Activated naive CD4-positive, alpha-beta T cell (primary cell): Measurements from ENCODE around the gene ADH1C.
"Not testable (repeated sequence)": the region's sequence is repeated elsewhere in the genome, so short reads cannot be mapped to it uniquely, and the experiment has no call there.

ENCODE experiments used
- DNase-seq, 4 experiments: peaks; one replicate each; lab custom pipeline; 2025; lab: John Stamatoyannopoulos, UW

Gene ADH1C

DNA sequence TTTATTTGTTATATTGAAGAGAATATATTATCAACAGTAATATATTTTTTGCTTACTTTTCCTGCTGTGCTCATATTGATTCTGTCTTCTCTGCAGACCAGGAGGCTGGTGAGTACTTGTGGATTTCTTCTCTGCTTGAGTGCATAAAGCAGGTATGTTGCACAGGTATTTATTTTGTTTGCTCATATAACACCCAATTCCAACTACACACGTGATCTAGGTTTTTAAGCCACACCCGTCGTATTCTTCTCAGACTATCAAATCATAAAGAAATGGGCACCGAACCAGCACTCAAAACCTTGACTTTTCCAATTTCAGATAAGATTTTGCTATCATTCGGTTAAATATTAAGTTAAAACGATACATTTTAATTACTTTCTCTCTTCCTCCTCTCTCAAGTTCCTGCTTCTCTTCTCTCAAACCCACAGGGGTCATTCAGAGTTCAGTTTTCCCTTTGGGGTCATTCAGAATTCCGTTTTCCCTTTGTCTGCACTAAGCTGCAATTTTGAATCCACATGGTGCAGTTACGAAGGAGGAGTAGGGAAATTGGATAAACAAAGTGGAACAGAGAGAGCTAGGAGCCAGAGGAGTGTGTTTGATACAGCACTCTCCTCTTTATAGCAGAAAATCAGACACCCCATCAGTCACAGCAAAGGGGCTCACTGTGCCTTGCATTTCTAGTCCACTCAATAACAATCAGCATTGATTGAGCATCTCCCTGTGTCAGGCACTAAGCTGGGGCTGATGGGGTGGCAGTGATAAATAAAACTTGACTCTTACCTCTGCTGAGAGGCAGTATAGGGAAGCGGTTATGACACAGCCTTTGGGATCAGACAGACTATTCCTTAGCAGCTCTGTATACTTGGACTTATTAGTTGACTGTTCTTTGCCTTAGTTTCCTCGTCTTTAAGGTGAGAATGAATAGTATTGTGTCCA lies at the start of gene ADH1C:
Gene ADH1C (minus strand): TSS at position 145 of the 936 bp plus-strand sequence. CDS start 71 bp downstream, at position 74.
- no peak for DNase-seq

GRCh38 chr4:99400831-99401230 lies 48.3 kb upstream of the ADH1C start:
- no peak for DNase-seq

- no peak for DNase-seq
These were observed 46.5 kb upstream of the ADH1C start for GRCh38 chr4:99399017-99399416.

DNA sequence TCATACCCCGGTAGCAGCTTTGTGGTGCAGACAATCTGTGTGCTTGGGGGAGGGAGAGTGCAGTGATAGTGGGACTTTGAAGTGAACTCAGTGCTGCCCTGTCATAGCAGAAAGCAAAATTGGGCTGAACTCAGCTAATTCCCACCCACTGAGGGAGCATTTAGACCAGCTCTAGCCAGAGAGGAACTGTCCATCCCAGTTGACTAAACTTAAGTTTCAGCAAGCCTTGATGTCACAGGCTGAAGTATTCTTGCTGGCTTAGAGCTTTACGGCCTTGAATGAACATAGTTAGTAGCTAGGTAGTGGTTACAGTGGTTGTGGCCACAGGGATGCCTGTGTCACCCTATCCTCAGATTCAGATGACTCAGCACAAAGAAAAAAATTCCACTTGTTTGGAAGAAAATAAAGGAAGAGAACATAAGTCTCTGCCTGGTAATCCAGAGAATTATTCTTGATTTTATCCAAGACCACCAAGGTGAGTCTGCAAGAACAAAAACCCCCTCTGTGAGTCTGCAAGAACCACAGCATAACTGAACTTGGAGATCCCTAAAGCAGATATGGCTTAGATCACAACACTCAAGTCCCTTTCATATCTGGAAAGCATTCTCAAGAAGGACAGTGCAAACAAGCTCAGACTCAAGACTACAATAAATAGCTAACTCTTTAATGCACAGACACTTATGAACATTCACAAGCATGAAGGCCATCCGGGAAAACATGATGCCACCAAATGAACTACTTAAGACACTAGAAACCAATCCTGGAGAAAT lies 43.2 kb upstream of the ADH1C start:
- no peak for DNase-seq

GRCh38 chr4:99394896-99395295 lies 42.4 kb upstream of the ADH1C start:
- no peak for DNase-seq

- DNase-seq = no peak
These were observed 37.5 kb upstream of the ADH1C start for GRCh38 chr4:99390055-99390454.

DNA sequence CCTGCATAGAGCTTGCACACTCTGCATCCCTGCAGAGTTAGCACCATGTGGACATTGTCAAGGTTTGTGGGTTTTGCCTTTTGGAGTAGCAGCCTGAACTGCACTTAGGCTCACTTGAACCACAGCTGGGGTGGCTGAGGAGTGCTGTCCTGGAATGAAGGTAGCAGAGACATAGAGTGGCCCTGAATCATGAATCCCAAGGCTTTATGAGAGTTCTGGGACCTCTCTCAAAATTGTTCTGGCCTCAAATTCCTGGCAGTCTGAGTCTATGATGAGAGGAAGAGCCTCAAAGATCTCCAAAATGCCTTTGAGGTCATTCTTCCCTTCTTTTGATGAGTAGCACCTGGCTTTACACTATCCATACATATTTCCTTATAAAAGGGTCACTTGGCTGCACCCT lies 37.1 kb upstream of the ADH1C start:
- no peak for DNase-seq

GRCh38 chr4:99383833-99384392 lies 31.4 kb upstream of the ADH1C start:
- no peak for DNase-seq

DNA sequence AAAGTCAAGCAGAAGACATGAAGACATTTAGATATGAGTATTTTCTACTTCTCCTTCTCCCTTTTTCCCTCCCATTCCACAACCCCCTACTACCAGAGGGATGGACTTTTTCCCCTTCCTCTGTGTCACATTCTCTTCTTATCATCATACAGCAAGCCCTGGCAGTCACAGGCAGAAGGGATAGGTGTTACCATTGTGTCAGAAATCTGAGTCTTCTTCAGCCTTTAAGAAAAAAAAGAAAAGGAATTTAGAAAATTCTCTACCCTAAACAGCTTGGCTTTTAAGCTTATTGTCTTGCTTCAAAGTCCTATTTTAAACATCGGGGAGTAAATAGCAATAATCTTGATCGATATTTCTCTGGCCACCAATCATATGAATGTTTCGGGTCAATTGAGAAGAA lies 30.9 kb upstream of the ADH1C start:
- DNase-seq = no peak

DNA sequence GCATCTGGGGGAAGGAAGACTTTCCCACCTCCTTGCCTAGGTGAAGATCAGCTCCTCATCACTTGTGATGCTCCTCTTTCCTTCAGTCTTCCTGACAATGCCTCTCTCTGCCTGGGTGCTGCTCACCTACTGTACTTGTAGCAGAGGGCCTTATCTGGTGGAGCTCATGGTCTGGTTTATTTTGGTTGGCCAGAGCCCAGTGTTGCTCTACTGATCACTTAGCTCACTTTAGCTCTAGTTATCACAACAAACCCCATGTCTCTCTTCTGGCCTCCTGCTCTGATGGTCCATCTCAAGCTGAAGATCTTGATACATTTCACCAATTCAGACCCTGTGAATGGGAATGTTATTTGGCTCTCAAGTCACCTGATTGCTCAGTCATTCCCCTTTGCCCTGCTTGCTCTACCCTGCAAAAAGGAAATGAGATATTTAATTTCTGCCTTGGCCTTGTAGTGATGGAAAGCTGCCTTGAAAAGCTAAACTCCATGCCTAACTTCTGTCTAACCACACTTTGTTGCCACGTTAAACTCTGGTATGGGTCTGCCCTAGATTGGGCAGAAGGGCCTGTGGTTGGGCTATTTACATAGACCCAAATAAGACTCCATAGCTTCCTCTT lies 30.3 kb upstream of the ADH1C start:
- DNase-seq = no peak

DNA sequence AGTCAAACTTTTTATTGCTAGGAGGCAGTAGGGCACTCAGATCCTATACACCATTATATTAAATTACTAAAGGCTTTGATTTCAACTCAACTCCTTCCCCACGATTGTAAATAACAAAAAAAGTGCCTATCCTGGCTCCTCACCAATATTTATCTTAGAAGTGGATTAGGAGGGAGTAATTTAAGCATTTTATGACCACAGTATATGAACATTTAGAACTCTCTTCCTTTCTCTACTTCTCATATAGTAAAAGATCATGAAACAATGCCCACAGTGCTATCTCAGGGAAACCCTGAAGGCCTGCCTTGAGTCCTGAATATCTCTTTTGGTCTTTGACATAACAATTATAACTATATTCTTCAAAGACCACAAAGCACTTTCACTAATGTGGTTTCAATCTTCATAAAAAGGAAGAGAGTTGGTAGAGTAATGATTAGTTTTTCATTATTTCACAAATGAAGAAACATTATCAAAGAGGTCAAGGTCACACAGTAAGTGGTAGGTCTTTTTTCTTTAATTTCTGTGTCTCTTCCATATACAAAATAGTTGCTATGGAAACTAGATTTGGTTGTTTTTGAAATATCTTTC lies 29.1 kb upstream of the ADH1C start:
- DNase-seq = no peak

GRCh38 chr4:99379571-99379970 lies 27.0 kb upstream of the ADH1C start:
- DNase-seq = no peak

DNA sequence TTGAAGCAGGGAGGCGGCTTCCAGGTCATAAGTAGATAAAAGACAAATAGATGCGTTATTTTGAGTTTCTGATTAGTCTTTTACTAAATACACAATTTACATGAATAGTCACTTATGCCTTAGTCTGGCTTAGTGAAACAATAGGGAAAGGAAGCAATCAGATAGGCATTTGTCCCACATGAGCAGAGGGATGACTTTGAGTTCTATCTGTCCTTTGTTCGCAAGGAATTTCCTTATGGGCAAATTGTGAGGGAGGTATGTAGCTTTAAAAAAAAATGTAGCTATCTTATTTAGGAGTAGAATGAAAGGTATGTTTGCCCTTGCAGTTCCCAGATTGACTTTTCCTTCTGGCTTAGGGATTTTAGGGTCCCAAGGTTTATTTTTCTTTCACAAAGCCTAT lies 26.3 kb upstream of the ADH1C start:
- DNase-seq = no peak

DNA sequence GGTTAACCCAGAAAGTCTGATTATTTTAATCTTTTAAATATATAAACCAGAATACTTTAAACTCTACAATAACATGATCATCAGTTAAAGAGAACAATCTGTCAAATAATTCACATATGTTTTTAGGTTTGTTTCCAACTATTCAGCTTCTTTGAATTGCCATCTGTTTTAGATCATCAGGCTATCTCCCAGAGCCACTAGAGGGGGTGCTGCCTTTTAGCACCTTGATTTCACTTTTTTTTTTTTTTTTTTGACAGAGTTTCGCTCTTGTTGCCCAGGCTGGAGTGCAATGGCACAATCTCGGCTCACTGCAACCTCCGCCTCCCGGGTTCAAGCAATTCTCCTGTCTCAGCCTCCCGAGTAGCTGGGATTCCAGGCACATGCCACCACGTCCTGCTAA lies 24.8 kb upstream of the ADH1C start:
- DNase-seq = not testable (repeated sequence)

GRCh38 chr4:99372464-99372863 lies 19.9 kb upstream of the ADH1C start:
- not testable (repeated sequence) for DNase-seq

DNA sequence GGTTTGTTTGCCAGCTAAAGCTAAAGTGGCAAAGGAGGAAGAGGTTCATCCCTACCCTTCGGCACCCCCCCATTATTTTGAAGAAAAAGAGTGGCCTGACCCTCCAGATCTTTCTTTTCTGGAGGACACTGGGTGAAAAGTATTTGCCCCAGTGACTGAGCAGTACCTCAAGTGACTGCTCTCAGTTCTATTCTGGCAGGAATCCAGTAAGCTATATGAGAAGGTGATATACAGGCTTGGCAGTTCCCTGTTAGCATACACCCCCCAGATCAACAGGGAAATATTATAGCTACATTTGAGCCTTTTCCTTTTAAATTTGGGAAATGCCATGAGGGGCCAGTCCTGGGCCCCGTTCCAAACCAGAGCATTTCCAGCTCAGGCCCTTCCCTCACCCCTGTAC lies 15.3 kb upstream of the ADH1C start:
- DNase-seq = not testable (repeated sequence)

- no peak for DNase-seq
These were observed 13.9 kb upstream of the ADH1C start for GRCh38 chr4:99366491-99366890.

DNA sequence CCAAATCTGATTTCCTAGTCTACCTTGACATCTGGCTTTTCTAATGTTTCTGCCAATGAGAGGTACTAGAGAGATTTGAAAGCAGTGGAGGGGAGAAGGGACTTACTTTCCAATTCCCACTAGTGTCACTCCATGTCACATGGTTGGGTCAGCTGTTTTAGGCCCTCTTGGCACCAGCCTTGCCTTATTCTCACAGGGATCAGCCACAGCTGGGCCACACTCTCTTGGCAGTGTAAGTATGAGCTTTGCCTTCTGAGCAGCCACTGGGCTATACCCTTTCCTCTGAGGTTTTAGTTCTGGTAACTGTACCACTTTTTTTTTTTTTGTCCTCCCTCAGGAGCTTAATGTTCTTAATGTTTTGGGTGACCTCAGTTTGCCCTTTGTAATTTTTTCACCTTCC lies 10.2 kb upstream of the ADH1C start:
- DNase-seq = no peak

GRCh38 chr4:99361899-99362275 lies 9.3 kb upstream of the ADH1C start:
- no peak for DNase-seq

- DNase-seq = no peak
These were observed 8.8 kb upstream of the ADH1C start for GRCh38 chr4:99361268-99361898.

DNA sequence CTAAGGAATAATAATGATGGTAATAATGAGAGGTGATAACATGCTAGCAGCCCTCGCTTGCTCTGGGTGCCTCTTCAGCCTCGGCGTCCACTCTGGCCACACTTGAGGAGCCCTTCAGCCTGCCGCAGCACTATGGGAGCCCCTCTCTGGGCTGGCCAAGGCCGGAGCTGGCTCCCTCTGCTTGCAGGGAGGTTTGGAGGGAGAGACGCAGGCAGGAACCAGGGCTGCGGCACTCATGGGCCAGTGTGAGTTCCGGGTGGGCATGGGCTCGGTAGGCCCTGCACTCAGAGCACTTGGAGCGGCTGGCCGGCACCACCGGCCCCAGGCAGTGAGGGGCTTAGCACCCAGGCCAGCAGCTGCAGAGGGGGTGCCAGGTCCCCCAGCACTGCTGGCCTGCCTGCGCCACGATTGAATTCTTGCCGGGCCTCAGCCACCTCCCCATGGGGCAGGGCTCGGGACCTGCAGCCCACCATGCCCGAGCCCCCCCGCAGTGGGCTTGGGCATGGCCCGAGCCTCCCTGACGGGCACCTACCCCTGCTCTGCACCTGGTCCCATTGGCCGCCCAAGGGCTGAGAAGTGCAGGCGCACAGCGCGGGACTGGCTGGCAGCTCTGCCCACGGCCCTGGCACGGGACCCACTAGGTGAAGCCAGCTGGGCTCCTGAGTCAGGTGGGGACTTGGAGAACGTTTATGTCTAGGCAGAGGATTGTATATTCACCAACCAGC lies 7.1 kb upstream of the ADH1C start:
- DNase-seq = no peak
